CD4-positive, alpha-beta T cell treated with Interleukin-17A for 1 hour (primary cell): ENCODE data around the gene OR10AD1.
"Not testable (repeated sequence)": the region's sequence is repeated elsewhere in the genome, so short reads cannot be mapped to it uniquely, and the experiment has no call there.

Experiments
- DNase-seq: peaks from one replicate; pipeline ENCODE4 v3.0.0-alpha.2; 2020

Gene OR10AD1

GRCh38 chr12:48157889-48158370, 45.2 kb downstream of the OR10AD1 start:
- DNase-seq, result no peak

- DNase-seq, result peak; percentile 99
These were observed 45.8 kb downstream of the OR10AD1 start, which contains the start of gene ASB8 for GRCh38 chr12:48157018-48157888. Gene ASB8, minus strand, starts transcription at chr12:48157515. Its CDS starts 4,019 bp downstream, at chr12:48153496.

GRCh38 chr12:48156652-48157017, 46.5 kb downstream of the OR10AD1 start:
- DNase-seq, result no peak

GRCh38 chr12:48155786-48156185, 47.3 kb downstream of the OR10AD1 start:
- not testable (repeated sequence) for DNase-seq
